Transverse colon (tissue), 4 donors: ENCODE data around the gene RIN2. TPM values are rescaled to one million over a fixed set of nuclear protein-coding genes. Genes with fewer than 3 reads are reported as not detected.

Source experiments
- DNase-seq: peaks from one replicate; pipeline ENCODE4 v3.0.0-alpha.2; 2019
- H3K27ac ChIP-seq, 4 donors: fragments of 200-600 bp; sonication (generic); 2 replicates each; pipeline ENCODE4 v1.5.1; 2016 to 2018; ENCODE audit warnings: inconsistent platforms in 4 of 4
- H3K27me3 ChIP-seq: fragments of 200-600 bp; sonication (generic); 2 replicates; pipeline ENCODE4 v1.5.1; 2017; ENCODE audit warnings: inconsistent platforms
- H3K36me3 ChIP-seq, 4 donors: fragments of 200-600 bp; sonication (generic); 2 replicates each; pipeline ENCODE4 v1.5.1; 2017 to 2019; ENCODE audit warnings: inconsistent platforms in 4 of 4
- H3K4me1 ChIP-seq, 4 donors: fragments of 200-600 bp; sonication (generic); 2 replicates each; pipeline ENCODE4 v1.5.1; 2017 to 2020; ENCODE audit warnings: inconsistent platforms in 4 of 4
- H3K4me3 ChIP-seq, 4 donors: fragments of 200-600 bp; sonication (generic); 1 replicate in 1 of 4; 2 replicates in 3 of 4; pipeline versions ENCODE4 v1.5.1 to v1.6.1; 2017 to 2019; ENCODE audit warnings: inconsistent platforms in 4 of 4
- H3K9me3 ChIP-seq, 2 donors: fragments of 200-600 bp; sonication (generic); 2 replicates each; pipeline ENCODE4 v1.5.1; 2017 to 2019; ENCODE audit warnings: inconsistent platforms in 2 of 2
- CTCF ChIP-seq, 5 experiments: fragments of 200-600 bp in 3 of 5; fragments of 450-650 bp in 2 of 5; sonication (generic) in 3 of 5; IDR thresholded peaks; 1 replicate in 2 of 5; 2 replicates in 3 of 5; pipeline ENCODE4 v1.5.1; 2016 to 2017; ENCODE audit warnings: antibody characterized with exemption in 5 of 5, inconsistent platforms in 3 of 5, mild to moderate bottlenecking in 2 of 5, moderate library complexity in 1 of 5
- EP300 ChIP-seq: sonication (generic); formaldehyde crosslinking; IDR thresholded peaks from one replicate; pipeline ENCODE4 v1.6.1; 2017; ENCODE audit warnings: antibody characterized with exemption, low read depth
- POLR2A ChIP-seq: fragments of 450-650 bp; IDR thresholded peaks from one replicate; pipeline ENCODE4 v1.6.1; 2016; ENCODE audit warnings: antibody characterized with exemption, mild to moderate bottlenecking, moderate library complexity
- POLR2AphosphoS5 ChIP-seq, 3 donors: sonication (generic); formaldehyde crosslinking; IDR thresholded peaks; one replicate each; pipeline ENCODE4 v1.6.1; 2016; ENCODE audit warnings: antibody characterized with exemption in 3 of 3
- WGBS, 2 donors: methylation state at CpG; one replicate each; pipeline ENCODE4 v1.1.5; 2018; ENCODE audit warnings: low coverage in 1 of 2; 5-methylcytosine and 5-hydroxymethylcytosine counted together
- in situ Hi-C, 4 donors: fragments of 200-750 bp; cut with MboI; loops; one replicate each; pipeline versions ENCODE4 v1.15.0 to v1.15.1; 2017; ENCODE audit warnings: low sequenced_read_pairs in 3 of 4, low pct_ligation_motif_present in 1 of 4, low pct_unique_long_range_greater_than_20kb in 1 of 4
- intact Hi-C: fragments of 100-400 bp; cut with DNase I; formaldehyde crosslinking; loops from one replicate; pipeline ENCODE4 v1.15.1; 2023; ENCODE audit warnings: low total_unique reads
- total RNA-seq, 4 donors: library from RNA; depleted of rRNA; stranded (reverse); fragments of >200 nt; gene quantifications; one replicate each; pipeline ENCODE4 v1.1.0, GENCODE V29; 2016

Gene RIN2
- total RNA-seq, 4 donors from 2014 or later = 53.2 to 157 (median 104) TPM

DNA sequence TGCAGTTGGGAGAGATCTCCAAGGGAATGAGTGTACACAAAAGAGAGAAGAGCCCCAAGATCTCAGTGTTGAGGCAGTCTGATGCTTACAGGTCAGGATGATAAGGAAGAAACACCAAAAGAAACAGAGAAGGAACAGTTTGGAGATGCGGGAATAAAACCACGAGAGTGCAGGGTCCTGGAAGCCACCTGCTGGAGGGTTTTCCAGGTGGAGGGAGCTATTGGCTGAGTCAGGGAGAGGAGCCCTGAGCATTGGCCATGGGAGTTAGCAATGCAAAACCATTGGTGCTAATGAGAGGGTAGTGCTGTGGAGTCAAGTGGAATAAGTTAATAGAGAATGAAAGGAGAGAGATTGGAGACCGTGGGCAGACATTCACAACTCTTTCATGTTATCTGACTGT, 39.2 kb upstream of the RIN2 start:
- Histone ChIP-seq H3K4me1 (peaks cover 0 to 12% (median 4%) of the 10 kb centered on the region in 4 donors), H3K36me3 (no peaks in the 10 kb centered on the region), H3K27ac (no peak overlapping the region), H3K9me3 (no peaks in the 10 kb centered on the region), H3K4me3 (no peak overlapping the region), H3K27me3 (no peaks in the 10 kb centered on the region)
- TF ChIP-seq POLR2AphosphoS5 (IDR thresholded peaks at IDR 0.05) (no peak), POLR2A (no peak), EP300 (no peak), CTCF (IDR thresholded peaks at IDR 0.05) (no peak)
- DNase-seq = no peak
- in situ Hi-C loops (no loop called here), intact Hi-C loops (loop anchor here (1.0 kb wide), 1 partner anchor 21 kb away; no protein-coding TSS in a partner anchor)
- WGBS, 2 donors = 89 to 96% methylated on average over 3 of the region's 3 CpGs

- Histone ChIP-seq H3K27ac (no peak overlapping the region), H3K4me3 (no peak overlapping the region), H3K36me3 (no peaks in the 10 kb centered on the region), H3K4me1 (no peaks in the 10 kb centered on the region), H3K27me3 (no peaks in the 10 kb centered on the region), H3K9me3 (no peaks in the 10 kb centered on the region)
- no peak for DNase-seq
- no peak for TF ChIP-seq CTCF (IDR thresholded peaks at IDR 0.05)
- in situ Hi-C loops (no loop called here), intact Hi-C loops (no loop called here)
- WGBS, 2 donors = 88 to 91% methylated on average over 5 to 18 of the region's 18 CpGs
These were observed 37.1 kb upstream of the RIN2 start for GRCh38 chr20:19720991-19721390.

- Histone ChIP-seq H3K27ac (no peak overlapping the region), H3K36me3 (no peaks in the 10 kb centered on the region), H3K4me1 (no peaks in the 10 kb centered on the region), H3K27me3 (no peaks in the 10 kb centered on the region), H3K9me3 (no peaks in the 10 kb centered on the region), H3K4me3 (no peak overlapping the region)
- TF ChIP-seq POLR2A (no peak), POLR2AphosphoS5 (IDR thresholded peaks at IDR 0.05) (no peak), EP300 (no peak), CTCF (IDR thresholded peaks at IDR 0.05) (no peak)
- in situ Hi-C loops = no loop called here
- WGBS, 2 donors = 82 to 100% methylated on average over 1 to 4 of the region's 4 CpGs
- no peak for DNase-seq
- intact Hi-C loops = no loop called here
These were observed 35.0 kb upstream of the RIN2 start for GRCh38 chr20:19723051-19723450.

DNA sequence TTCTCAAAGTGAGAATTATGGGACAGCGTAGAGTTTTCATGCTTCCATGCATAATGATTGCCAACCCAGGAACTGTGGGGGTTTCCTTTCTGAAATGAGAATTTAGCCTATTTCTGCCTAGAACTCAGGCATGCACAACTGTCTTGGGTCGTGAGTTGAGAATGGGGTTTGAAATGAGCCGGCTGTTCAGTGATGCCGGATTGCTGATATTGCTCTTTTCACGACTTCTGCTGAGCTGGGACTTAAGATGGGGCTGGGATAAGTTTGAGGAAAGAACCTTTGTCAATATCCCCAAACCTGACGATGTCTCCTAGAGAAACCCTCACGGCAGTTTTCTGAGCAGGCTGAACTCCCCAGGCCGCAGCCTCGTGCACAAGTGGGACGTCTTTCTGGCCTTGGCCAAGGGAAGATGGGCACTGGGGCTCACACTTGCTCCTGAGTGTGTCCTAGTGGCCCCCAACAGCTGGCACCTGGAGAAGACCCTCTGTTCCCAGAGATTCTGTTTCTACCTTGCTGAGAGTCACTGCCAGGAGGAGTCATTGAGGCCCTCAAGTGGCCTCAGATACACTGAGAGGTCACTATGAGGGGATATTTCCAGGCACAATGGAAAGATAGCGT, 34.1 kb upstream of the RIN2 start:
- H3K4me1 ChIP-seq = no peaks in the 10 kb centered on the region
- intact Hi-C loops = no loop called here
- no peaks in the 10 kb centered on the region for H3K27me3 ChIP-seq
- in situ Hi-C loops = no loop called here
- H3K4me3 ChIP-seq = no peak overlapping the region
- WGBS, 2 donors = 67 to 79% methylated on average over 2 to 11 of the region's 11 CpGs
- no peak for DNase-seq
- no peak for TF ChIP-seq CTCF (IDR thresholded peaks at IDR 0.05)
- TF ChIP-seq POLR2A = no peak
- no peaks in the 10 kb centered on the region for H3K36me3 ChIP-seq
- H3K9me3 ChIP-seq = no peaks in the 10 kb centered on the region
- no peak overlapping the region for H3K27ac ChIP-seq
